ENCODE results near the gene OGDHL. TPM values are rescaled to one million over a fixed set of nuclear protein-coding genes. Genes with fewer than 3 reads are reported as not detected.

The OGDHL gene
- total and polyA plus RNA-seq, 7 experiments from 2014 or later: not detected

DNA sequence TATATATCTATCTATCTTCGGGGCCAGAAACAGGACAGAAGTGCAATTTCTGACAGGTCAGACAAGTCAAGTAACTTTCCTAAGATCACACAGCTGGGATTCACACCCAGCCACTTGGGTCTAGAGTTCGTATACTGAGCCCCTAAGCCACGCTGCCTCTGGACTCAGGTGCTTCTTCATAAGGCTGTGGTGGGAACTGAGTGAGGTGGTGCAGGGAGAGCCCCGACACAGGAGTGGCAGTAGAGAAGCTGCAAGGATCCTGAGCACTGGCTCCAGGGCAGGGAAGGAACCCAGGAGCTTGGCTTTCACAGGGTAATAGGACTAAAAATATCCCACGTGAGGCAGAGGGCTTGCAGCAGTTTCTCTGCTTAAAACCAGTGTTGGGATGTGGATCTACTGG is 48.9 kb downstream of the OGDHL start:
- H3K4me1 ChIP-seq (ENCODE audit: control insufficient read depth in 2 of 2, insufficient read depth in 2 of 2, low read length in 2 of 2): no peaks in the 10 kb centered on the region
- ATAC-seq (no peak), DNase-seq (no peak)
- peaks cover 0 to 14% (median 5%) of the 10 kb centered on the region in 11 donors for H3K9me3 Mint-ChIP-seq
- H3K27ac ChIP-seq (ENCODE audit: low read depth, low read length): no peak overlapping the region
- no peaks in the 10 kb centered on the region for H3K36me3 Mint-ChIP-seq
- H3K27me3 Mint-ChIP-seq: peaks cover 2 to 43% (median 32%) of the 10 kb centered on the region in 5 donors
- no peak overlapping the region for H3K4me3 ChIP-seq (ENCODE audit: low read length)
- CTCF ChIA-PET: no interaction called here
- H3K4me3 Mint-ChIP-seq: no peak overlapping the region
- H3K4me1 Mint-ChIP-seq: no peaks in the 10 kb centered on the region
- intact Hi-C loops (cut with micrococcal nuclease): no loop called here
- no peaks in the 10 kb centered on the region for H3K36me3 ChIP-seq (ENCODE audit: control insufficient read depth in 2 of 3, insufficient read depth in 3 of 3, low read length in 3 of 3)
- H3K9me3 ChIP-seq (ENCODE audit: control insufficient read depth in 2 of 3, low read length in 3 of 3): no peaks in the 10 kb centered on the region
- POLR2A ChIA-PET: no interaction called here
- H3K27ac Mint-ChIP-seq: peak overlapping the region in 1 of 9 donors; percentile 14
- no peaks in the 10 kb centered on the region for H3K27me3 ChIP-seq (ENCODE audit: control insufficient read depth in 2 of 2, insufficient read depth in 2 of 2, low read length in 2 of 2)

DNA sequence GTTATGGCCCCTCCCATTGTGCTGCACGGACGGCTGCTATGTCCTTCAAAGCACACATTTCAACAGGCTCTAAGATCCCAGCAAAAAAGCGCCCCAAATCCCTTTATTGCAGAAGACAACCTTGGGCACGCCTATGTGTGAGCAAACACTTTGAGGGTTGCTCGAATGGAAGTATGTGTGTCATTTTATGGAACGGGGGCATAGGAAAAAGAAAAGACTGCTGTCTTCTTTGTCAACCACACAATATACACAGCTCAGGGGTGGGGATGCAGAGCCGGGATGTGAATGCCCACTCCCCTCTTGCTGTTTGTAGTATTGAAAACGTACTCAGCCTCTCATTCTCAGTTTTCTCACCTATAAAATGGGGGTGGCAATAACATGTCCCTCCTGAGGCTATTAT is 50.6 kb downstream of the OGDHL start:
- no peaks in the 10 kb centered on the region for H3K36me3 ChIP-seq (ENCODE audit: control insufficient read depth in 2 of 3, insufficient read depth in 3 of 3, low read length in 3 of 3)
- no peak overlapping the region for H3K4me3 Mint-ChIP-seq
- POLR2A ChIA-PET: no interaction called here
- CTCF ChIA-PET: no interaction called here
- H3K27me3 Mint-ChIP-seq: peaks cover 0 to 43% (median 28%) of the 10 kb centered on the region in 5 donors
- H3K36me3 Mint-ChIP-seq: no peaks in the 10 kb centered on the region
- no peak overlapping the region for H3K27ac Mint-ChIP-seq
- intact Hi-C loops (cut with micrococcal nuclease): no loop called here
- H3K4me3 ChIP-seq (ENCODE audit: low read length): no peak overlapping the region
- peaks cover 0 to 8% (median 4%) of the 10 kb centered on the region in 11 donors for H3K9me3 Mint-ChIP-seq
- H3K27ac ChIP-seq (ENCODE audit: low read depth, low read length): no peak overlapping the region
- ATAC-seq: no peak
- no peaks in the 10 kb centered on the region for H3K4me1 Mint-ChIP-seq
- no peaks in the 10 kb centered on the region for H3K27me3 ChIP-seq (ENCODE audit: control insufficient read depth in 2 of 2, insufficient read depth in 2 of 2, low read length in 2 of 2)
- DNase-seq: no peak
- H3K4me1 ChIP-seq (ENCODE audit: control insufficient read depth in 2 of 2, insufficient read depth in 2 of 2, low read length in 2 of 2): no peaks in the 10 kb centered on the region
- no peaks in the 10 kb centered on the region for H3K9me3 ChIP-seq (ENCODE audit: control insufficient read depth in 2 of 3, low read length in 3 of 3)

- Histone ChIP-seq H3K9me3 (ENCODE audit: control insufficient read depth in 2 of 3, low read length in 3 of 3) (no peaks in the 10 kb centered on the region), H3K4me1 (ENCODE audit: control insufficient read depth in 2 of 2, insufficient read depth in 2 of 2, low read length in 2 of 2) (no peaks in the 10 kb centered on the region), H3K27ac (ENCODE audit: low read depth, low read length) (no peak overlapping the region), H3K4me3 (ENCODE audit: low read length) (no peak overlapping the region), H3K36me3 (ENCODE audit: control insufficient read depth in 2 of 3, insufficient read depth in 3 of 3, low read length in 3 of 3) (no peaks in the 10 kb centered on the region), H3K27me3 (ENCODE audit: control insufficient read depth in 2 of 2, insufficient read depth in 2 of 2, low read length in 2 of 2) (no peaks in the 10 kb centered on the region)
- Mint-ChIP-seq H3K4me3 (no peak overlapping the region), H3K4me1 (no peaks in the 10 kb centered on the region), H3K9me3 (peaks cover 0 to 8% (median 1%) of the 10 kb centered on the region in 11 donors), H3K27ac (no peak overlapping the region), H3K27me3 (peaks cover 0 to 40% (median 28%) of the 10 kb centered on the region in 5 donors), H3K36me3 (no peaks in the 10 kb centered on the region)
- DNase-seq (no peak), ATAC-seq (no peak)
- ChIA-PET CTCF (no interaction called here), POLR2A (no interaction called here)
- intact Hi-C loops (cut with micrococcal nuclease): no loop called here
Observed at GRCh38 chr10:49710966-49711365, 51.2 kb downstream of the OGDHL start.

DNA sequence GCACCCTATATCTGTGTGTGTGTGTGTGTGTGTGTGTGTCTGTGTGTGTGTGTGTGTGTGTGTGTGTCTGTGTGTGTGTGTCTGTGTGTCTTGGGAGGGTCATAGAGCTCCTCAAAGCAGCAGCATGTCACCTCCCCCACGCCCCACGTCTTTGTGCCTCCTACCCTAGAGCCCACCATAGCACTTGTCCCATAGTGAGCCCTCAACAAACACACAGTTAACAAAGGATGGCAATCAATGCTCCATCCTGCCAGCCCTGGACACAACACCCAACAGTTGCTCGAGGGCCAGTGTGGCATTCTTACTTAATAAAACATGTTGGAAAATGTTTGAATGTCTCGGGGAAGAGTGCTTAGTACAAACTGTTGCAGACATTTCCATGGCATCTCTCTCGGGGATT is 52.2 kb downstream of the OGDHL start:
- H3K36me3 Mint-ChIP-seq: no peaks in the 10 kb centered on the region
- no peak overlapping the region for H3K27ac Mint-ChIP-seq
- DNase-seq (no peak), ATAC-seq (no peak)
- CTCF ChIA-PET: no interaction called here
- POLR2A ChIA-PET: no interaction called here
- no peak overlapping the region for H3K4me3 Mint-ChIP-seq
- H3K9me3 Mint-ChIP-seq: peaks cover 0 to 9% (median 4%) of the 10 kb centered on the region in 11 donors
- no peaks in the 10 kb centered on the region for H3K4me1 ChIP-seq (ENCODE audit: control insufficient read depth in 2 of 2, insufficient read depth in 2 of 2, low read length in 2 of 2)
- H3K27me3 Mint-ChIP-seq: peaks cover 0 to 37% (median 30%) of the 10 kb centered on the region in 5 donors
- H3K9me3 ChIP-seq (ENCODE audit: control insufficient read depth in 2 of 3, low read length in 3 of 3): no peaks in the 10 kb centered on the region
- intact Hi-C loops (cut with micrococcal nuclease): no loop called here
- H3K36me3 ChIP-seq (ENCODE audit: control insufficient read depth in 2 of 3, insufficient read depth in 3 of 3, low read length in 3 of 3): no peaks in the 10 kb centered on the region
- H3K4me1 Mint-ChIP-seq: no peaks in the 10 kb centered on the region
- no peak overlapping the region for H3K27ac ChIP-seq (ENCODE audit: low read depth, low read length)
- H3K27me3 ChIP-seq (ENCODE audit: control insufficient read depth in 2 of 2, insufficient read depth in 2 of 2, low read length in 2 of 2): no peaks in the 10 kb centered on the region
- H3K4me3 ChIP-seq (ENCODE audit: low read length): no peak overlapping the region

DNA sequence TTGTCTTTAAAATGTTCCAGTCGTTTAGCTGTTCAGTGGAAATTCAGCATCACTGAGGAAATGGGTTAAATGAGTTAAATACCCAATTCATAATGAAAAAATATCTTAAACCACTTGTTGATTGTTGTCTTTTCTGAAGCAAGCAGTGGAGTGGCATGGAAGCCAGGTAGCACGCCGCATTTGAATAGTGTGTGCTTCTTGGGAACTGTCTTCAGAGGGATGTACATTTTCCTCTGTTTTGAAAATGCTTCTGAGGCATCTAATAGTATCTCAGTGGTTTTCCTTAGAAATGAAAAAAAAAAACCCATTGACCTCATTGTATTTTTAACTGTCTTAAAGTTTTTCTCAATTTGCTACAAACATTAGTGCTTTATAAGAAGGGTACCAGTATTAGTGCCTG is 54.5 kb downstream of the OGDHL start:
- CTCF ChIA-PET: no interaction called here
- no peak for DNase-seq

GRCh38 chr10:49700997-49701396 is 61.1 kb downstream of the OGDHL start:
- peaks cover 0 to 40% (median 16%) of the 10 kb centered on the region in 5 donors for H3K27me3 Mint-ChIP-seq
- ChIA-PET CTCF (no interaction called here), POLR2A (no interaction called here)
- intact Hi-C loops (cut with micrococcal nuclease): no loop called here
- no peak overlapping the region for H3K4me3 Mint-ChIP-seq
- no peaks in the 10 kb centered on the region for H3K4me1 Mint-ChIP-seq
- no peaks in the 10 kb centered on the region for H3K4me1 ChIP-seq (ENCODE audit: control insufficient read depth in 2 of 2, insufficient read depth in 2 of 2, low read length in 2 of 2)
- H3K36me3 ChIP-seq (ENCODE audit: control insufficient read depth in 2 of 3, insufficient read depth in 3 of 3, low read length in 3 of 3): no peaks in the 10 kb centered on the region
- no peaks in the 10 kb centered on the region for H3K36me3 Mint-ChIP-seq
- H3K9me3 Mint-ChIP-seq: peaks cover 0 to 9% (median 0%) of the 10 kb centered on the region in 11 donors
- no peaks in the 10 kb centered on the region for H3K27me3 ChIP-seq (ENCODE audit: control insufficient read depth in 2 of 2, insufficient read depth in 2 of 2, low read length in 2 of 2)
- H3K9me3 ChIP-seq (ENCODE audit: control insufficient read depth in 2 of 3, low read length in 3 of 3): no peaks in the 10 kb centered on the region
- DNase-seq: no peak
- H3K4me3 ChIP-seq (ENCODE audit: low read length): no peak overlapping the region
- H3K27ac Mint-ChIP-seq: no peak overlapping the region
- H3K27ac ChIP-seq (ENCODE audit: low read depth, low read length): no peak overlapping the region
- no peak for ATAC-seq

More for the DNA sequence above, 54.5 kb downstream of the OGDHL start:
- Mint-ChIP-seq H3K27ac (no peak overlapping the region), H3K4me3 (no peak overlapping the region), H3K9me3 (peaks cover 0 to 9% (median 0%) of the 10 kb centered on the region in 11 donors), H3K4me1 (no peaks in the 10 kb centered on the region), H3K36me3 (no peaks in the 10 kb centered on the region), H3K27me3 (peaks cover 0 to 38% (median 25%) of the 10 kb centered on the region in 5 donors)
- Histone ChIP-seq H3K27me3 (ENCODE audit: control insufficient read depth in 2 of 2, insufficient read depth in 2 of 2, low read length in 2 of 2) (no peaks in the 10 kb centered on the region), H3K9me3 (ENCODE audit: control insufficient read depth in 2 of 3, low read length in 3 of 3) (no peaks in the 10 kb centered on the region), H3K27ac (ENCODE audit: low read depth, low read length) (no peak overlapping the region), H3K4me1 (ENCODE audit: control insufficient read depth in 2 of 2, insufficient read depth in 2 of 2, low read length in 2 of 2) (no peaks in the 10 kb centered on the region), H3K36me3 (ENCODE audit: control insufficient read depth in 2 of 3, insufficient read depth in 3 of 3, low read length in 3 of 3) (no peaks in the 10 kb centered on the region), H3K4me3 (ENCODE audit: low read length) (no peak overlapping the region)
- intact Hi-C loops (cut with micrococcal nuclease): no loop called here
- POLR2A ChIA-PET: no interaction called here
- no peak for ATAC-seq

DNA sequence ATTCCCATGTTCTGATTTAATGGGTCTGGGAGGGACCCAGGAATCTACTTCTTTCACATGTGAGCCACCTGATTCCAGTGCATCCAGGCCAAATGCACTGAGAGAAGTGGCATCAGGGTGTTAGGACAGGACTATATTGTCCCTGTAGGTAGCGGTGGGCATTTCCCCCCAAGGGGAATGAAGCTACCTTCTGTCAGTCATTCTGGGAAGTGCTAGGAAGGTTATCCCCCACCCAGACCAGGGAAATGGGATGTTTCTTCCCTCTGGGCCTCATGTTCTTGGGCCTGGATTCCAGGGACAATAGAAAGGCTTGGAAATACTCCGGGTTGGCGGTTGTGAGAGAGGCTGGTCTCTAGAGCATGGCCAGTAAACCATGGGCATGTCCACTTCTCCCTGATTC is 61.9 kb downstream of the OGDHL start:
- Mint-ChIP-seq H3K27me3 (peaks cover 0 to 40% (median 16%) of the 10 kb centered on the region in 5 donors), H3K4me1 (no peaks in the 10 kb centered on the region), H3K36me3 (no peaks in the 10 kb centered on the region), H3K4me3 (no peak overlapping the region), H3K27ac (no peak overlapping the region), H3K9me3 (peaks cover 0 to 9% (median 0%) of the 10 kb centered on the region in 11 donors)
- ATAC-seq (no peak), DNase-seq (no peak)
- Histone ChIP-seq H3K27ac (ENCODE audit: low read depth, low read length) (no peak overlapping the region), H3K27me3 (ENCODE audit: control insufficient read depth in 2 of 2, insufficient read depth in 2 of 2, low read length in 2 of 2) (no peaks in the 10 kb centered on the region), H3K4me1 (ENCODE audit: control insufficient read depth in 2 of 2, insufficient read depth in 2 of 2, low read length in 2 of 2) (no peaks in the 10 kb centered on the region), H3K4me3 (ENCODE audit: low read length) (no peak overlapping the region), H3K9me3 (ENCODE audit: control insufficient read depth in 2 of 3, low read length in 3 of 3) (no peaks in the 10 kb centered on the region), H3K36me3 (ENCODE audit: control insufficient read depth in 2 of 3, insufficient read depth in 3 of 3, low read length in 3 of 3) (no peaks in the 10 kb centered on the region)
- CTCF ChIA-PET: no interaction called here
- intact Hi-C loops (cut with micrococcal nuclease): no loop called here
- POLR2A ChIA-PET: no interaction called here

Measured in naive thymus-derived CD4-positive, alpha-beta T cell (primary cell).